ELR (cell line): ENCODE measurements around the gene CXCL1.
A peak's percentile ranks its signal among the peaks of the same experiment; 100 is the strongest.

Experiments
- DNase-seq: peaks from one replicate; pipeline ENCODE4 v3.0.0-alpha.2; 2015; ENCODE audit warnings: low read depth

CXCL1 gene

DNA sequence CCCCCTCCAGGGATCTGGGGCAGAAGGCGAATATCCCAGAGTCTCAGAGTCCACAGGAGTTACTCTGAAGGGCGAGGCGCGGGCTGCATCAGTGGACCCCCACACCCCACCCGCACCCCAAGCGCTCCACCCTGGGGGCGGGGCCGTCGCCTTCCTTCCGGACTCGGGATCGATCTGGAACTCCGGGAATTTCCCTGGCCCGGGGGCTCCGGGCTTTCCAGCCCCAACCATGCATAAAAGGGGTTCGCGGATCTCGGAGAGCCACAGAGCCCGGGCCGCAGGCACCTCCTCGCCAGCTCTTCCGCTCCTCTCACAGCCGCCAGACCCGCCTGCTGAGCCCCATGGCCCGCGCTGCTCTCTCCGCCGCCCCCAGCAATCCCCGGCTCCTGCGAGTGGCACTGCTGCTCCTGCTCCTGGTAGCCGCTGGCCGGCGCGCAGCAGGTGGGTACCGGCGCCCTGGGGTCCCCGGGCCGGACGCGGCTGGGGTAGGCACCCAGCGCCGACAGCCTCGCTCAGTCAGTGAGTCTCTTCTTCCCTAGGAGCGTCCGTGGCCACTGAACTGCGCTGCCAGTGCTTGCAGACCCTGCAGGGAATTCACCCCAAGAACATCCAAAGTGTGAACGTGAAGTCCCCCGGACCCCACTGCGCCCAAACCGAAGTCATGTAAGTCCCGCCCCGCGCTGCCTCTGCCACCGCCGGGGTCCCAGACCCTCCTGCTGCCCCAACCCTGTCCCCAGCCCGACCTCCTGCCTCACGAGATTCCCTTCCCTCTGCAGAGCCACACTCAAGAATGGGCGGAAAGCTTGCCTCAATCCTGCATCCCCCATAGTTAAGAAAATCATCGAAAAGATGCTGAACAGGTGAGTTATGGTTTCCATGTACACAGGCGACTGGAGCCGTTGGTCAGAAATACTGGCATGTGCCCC is at the start of gene CXCL1:
Gene CXCL1 (plus strand): TSS at position 264 of the 926 bp plus-strand sequence. CDS start 78 bp downstream, at position 342.
- peak; percentile 82 for DNase-seq

DNA sequence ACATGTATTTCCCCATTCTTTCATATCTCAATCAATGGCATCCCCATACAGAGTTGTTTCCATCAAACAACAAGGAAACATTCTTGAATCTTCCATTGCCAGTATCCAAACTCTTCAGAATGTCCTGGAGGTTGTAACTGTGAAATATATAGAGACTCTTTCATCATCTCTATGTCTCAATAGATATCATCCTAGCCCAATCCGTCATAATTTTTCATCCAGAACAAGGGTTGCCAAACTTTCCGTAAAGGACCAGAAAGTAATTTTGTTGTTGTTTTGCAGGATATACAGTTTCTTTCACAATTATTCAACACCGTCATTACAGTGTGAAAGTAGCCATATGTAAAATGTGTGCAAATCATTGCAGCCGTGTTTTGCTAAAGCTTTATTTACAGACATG is 47.9 kb upstream of the CXCL1 start:
- no peak for DNase-seq

DNA sequence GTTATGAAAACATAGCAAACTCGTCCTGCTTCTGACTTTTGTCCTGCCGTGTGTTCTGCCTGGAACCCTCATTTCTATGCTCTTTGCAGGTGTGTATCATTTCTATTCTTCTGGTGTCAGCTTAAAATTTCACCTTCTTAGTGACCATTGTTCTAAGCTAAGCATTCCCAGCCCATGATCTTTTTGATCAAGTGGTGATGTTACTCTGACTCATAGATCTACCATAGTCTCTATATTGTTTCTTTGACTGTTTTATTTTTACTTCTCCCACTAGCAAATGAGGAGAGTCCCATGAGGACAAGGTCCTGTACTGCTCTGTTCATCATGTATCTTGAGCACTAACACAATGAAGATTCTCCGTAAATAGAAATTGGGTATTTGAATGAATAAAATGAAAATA is 46.8 kb upstream of the CXCL1 start:
- DNase-seq: peak; percentile 67

DNA sequence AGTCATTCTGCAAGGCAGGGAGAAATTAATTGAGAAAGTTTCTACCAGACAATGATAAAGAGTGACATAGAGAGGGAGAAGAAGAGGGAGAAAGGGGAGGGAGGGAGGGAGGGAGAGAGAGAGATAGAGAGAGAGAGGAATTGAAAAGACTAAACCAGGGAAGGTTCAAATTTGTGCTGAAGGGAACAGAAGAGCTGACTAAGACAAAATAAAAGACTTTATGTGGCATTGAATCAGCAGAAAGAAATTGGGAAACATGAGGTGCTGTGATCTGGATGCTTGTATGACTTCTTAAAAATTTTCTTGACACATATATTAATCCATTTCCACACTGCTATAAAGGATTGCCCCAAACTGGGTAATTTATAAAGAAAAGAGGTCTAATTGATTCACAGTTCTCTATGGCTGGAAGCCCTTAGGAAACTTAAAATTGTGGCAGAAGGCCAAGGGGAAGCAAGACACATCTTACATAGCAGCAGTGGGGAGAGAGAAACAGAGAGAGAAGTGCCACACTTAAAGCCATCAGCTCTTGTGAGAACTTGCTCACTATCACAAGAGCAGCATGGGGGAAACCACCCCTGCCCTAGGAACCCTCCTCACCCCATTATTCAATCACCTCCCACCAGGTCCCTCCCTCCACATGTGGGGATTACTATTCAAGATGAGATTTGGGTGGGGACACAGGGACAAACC is 46.2 kb upstream of the CXCL1 start:
- no peak for DNase-seq

DNA sequence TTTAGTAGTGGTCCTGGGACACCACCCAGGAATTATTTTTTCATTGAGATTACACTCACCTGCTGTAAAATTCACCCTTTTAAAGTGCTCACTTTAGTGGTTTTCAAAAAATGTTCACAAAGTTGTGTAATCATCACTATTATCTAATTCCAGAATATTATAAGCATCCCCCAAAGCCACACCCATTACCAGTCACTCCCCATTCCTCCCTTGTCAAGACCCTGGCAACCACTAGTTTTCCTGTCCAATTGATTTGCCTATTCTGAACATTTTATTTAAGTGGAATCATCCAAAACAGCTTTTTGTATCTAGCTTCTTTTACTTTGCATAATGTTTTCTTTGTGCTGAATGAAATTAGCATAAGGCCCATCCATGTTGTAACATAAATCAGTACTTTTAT is 45.4 kb upstream of the CXCL1 start:
- DNase-seq: no peak

GRCh38 chr4:73828956-73829355 is 40.2 kb upstream of the CXCL1 start:
- peak; percentile 76 for DNase-seq

DNA sequence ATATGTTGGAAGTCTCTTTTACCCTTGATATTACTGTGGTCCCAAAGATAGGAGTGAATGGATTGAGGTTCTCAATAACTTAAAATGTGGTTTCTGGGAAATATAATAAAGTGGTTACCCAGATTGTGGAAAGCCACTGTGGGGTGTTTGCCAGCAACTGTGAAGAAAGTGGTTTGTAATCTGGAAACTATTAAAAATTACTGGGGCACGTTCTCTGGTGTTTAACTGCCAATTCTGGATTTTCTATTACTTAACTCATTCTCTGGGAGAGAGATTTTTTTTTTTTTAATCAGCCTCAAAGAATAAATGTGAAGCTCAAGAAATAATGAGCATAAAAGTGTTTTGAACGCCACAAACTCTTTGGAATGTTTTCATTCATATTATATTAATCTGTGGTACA is 37.6 kb upstream of the CXCL1 start:
- DNase-seq: no peak

DNA sequence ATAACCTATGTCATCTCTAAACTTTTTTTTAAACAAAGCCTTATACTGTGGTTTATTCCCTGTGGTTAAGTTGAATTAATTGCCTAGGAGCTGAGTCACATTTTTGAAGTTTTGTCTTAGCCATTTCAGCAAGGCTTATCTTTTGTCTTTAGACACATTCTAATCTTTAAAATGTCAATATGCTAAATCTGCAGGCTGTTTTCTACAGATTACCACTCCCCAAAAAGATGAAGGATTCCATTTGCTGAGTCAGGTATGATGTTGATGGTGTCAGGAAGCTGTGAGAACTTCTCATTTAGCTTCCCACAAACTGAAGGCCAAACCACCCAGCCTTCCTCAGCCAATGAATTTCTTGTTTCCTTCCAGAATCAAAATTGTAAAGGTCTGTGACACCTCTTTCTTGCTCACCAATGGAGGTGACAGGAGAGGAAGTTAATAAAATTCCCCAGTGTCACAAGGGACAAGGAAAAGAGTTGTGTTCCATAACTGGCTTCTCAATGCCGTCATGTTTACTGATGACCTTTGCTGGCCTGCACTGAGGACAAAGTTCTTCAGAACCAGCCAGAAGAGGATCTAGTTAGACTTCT is 36.4 kb upstream of the CXCL1 start:
- DNase-seq: peak; percentile 66

- peak; percentile 61 for DNase-seq
Measured at GRCh38 chr4:73836373-73837279, 32.6 kb upstream of the CXCL1 start, which contains the start of gene CXCL6. Gene CXCL6 (plus strand): TSS chr4:73836678. CDS start chr4:73836751, 73 bp downstream.

- DNase-seq: no peak
Measured at GRCh38 chr4:73839071-73839470, 30.1 kb upstream of the CXCL1 start.

- DNase-seq: no peak
Measured at GRCh38 chr4:73839715-73840114, 29.5 kb upstream of the CXCL1 start.

- peak; percentile 37 for DNase-seq
Measured at GRCh38 chr4:73841243-73841925, 27.8 kb upstream of the CXCL1 start.

DNA sequence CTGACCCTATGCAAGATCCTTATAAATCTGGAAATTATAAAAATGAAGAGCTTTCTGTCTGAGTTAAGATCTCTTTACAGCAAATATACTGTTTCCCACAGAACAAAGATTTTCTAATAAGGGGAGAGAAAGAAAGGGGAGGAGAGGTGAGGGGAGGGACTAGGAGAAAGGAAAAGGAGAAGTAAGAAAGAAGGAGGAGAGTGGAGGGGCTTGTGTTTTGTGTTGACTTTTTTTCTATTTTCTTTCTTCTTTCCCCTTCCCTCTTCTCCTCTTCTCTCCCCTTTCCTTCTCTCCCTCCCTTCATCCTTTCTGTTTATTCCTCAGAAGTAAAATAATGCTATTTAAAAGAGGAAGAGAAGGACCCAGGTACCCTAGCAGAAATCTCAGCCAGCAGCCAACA is 26.5 kb upstream of the CXCL1 start:
- DNase-seq: no peak

DNA sequence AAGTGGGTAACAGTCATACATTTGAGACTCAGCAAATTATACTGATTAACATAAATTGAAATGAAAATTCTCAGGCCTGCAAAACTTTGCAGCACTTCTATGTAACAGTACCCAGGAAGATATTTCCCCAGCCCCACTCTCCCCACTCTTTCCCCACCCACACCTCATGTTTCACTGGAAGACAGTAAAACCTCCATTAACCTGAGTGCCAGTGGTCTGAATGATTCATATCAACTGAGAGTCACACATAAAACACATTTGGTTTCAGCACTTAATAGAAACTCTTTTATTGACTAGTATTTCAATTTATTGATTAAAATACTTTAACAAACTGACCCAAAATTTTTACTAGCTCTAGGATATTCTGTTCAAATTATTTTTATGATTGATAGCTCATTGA is 25.8 kb upstream of the CXCL1 start:
- peak; percentile 62 for DNase-seq

- DNase-seq: peak; percentile 89
Measured at GRCh38 chr4:73844345-73844744, 24.8 kb upstream of the CXCL1 start.

- DNase-seq: no peak
Measured at GRCh38 chr4:73844806-73845205, 24.4 kb upstream of the CXCL1 start.

- no peak for DNase-seq
Measured at GRCh38 chr4:73847526-73848182, 21.5 kb upstream of the CXCL1 start.

DNA sequence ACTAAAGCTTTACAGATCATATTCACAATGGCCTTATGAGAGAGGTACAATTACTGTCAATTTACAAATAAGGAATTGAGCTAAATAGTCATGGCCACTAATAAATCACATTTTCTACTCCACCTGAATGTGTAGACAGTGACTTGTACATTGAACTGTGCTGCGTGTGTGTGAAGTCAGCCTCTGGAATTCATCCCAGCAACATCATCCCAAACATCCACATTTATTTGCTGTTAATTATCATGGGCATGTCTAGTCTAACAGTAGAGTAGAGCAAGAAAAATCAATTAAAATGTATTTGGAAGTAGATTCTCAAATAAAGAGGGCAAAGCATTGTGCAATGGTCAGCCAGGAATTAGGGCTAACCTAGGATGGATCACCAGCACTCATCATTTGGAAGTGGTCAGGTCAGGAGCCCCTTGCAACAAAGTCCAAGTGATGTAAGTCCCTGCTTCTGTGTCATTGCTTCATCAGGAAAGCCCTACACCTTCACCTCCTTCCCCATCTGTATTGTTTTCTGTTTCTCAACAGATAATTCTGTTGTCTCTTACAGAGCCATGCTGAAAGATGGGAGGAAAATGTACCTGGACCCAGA is 20.9 kb upstream of the CXCL1 start:
- DNase-seq: no peak

- no peak for DNase-seq
Measured at GRCh38 chr4:73850261-73850970, 18.8 kb upstream of the CXCL1 start.
